GM12872 (cell line): ENCODE data around the gene SHFL.

Experiments
- TF ChIP-seq, protein P1 (sequence below): IDR thresholded peaks from 3 replicates; pipeline ENCODE4 v1.5.1; 2011; ENCODE audit warnings: low read depth, mild to moderate bottlenecking, low read length, moderate library complexity; ENCODE audit not compliant: insufficient read depth

The SHFL gene

DNA sequence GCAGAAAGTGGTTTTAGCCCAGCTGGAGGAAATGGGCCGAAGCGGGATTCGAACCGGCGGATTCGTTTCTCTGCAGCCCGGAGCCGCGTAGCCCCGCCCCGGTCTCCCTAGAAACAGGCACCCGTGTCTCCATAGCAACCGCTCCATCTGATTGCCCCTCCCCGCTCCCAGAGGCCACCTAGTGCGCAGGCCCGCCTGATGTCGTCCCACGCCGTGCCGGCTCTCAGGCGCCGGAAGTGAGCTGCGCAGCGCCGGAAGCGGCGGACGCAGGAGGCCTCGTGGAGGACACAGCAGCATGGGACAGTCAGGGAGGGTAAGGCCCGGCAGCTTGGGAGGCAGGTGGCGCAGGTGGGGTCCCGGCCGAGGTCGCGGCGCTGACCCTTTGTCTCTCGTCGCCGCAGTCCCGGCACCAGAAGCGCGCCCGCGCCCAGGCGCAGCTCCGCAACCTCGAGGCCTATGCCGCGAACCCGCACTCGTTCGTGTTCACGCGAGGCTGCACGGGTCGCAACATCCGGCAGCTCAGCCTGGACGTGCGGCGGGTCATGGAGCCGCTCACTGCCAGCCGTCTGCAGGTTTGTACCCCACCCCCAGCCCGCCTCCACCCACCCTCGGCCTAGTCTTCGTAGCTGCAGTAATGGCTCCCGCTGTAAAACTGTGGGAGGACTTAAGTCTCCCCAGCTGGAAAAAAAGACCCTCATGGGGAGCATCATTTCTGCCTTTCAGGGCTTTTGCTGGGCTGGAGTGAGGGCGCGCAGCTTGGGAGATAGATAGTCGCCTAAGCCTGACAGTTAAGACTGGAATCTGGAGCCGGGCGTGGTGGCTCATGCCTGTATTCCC, 20.2 kb downstream of the SHFL start, which contains the start of gene PPAN:
PPAN (plus strand) TSS at position 263 of the 837 bp plus-strand sequence; CDS start at position 296, 33 bp downstream.
- TF ChIP-seq, protein P1, sequence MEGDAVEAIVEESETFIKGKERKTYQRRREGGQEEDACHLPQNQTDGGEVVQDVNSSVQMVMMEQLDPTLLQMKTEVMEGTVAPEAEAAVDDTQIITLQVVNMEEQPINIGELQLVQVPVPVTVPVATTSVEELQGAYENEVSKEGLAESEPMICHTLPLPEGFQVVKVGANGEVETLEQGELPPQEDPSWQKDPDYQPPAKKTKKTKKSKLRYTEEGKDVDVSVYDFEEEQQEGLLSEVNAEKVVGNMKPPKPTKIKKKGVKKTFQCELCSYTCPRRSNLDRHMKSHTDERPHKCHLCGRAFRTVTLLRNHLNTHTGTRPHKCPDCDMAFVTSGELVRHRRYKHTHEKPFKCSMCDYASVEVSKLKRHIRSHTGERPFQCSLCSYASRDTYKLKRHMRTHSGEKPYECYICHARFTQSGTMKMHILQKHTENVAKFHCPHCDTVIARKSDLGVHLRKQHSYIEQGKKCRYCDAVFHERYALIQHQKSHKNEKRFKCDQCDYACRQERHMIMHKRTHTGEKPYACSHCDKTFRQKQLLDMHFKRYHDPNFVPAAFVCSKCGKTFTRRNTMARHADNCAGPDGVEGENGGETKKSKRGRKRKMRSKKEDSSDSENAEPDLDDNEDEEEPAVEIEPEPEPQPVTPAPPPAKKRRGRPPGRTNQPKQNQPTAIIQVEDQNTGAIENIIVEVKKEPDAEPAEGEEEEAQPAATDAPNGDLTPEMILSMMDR, result no peak

DNA sequence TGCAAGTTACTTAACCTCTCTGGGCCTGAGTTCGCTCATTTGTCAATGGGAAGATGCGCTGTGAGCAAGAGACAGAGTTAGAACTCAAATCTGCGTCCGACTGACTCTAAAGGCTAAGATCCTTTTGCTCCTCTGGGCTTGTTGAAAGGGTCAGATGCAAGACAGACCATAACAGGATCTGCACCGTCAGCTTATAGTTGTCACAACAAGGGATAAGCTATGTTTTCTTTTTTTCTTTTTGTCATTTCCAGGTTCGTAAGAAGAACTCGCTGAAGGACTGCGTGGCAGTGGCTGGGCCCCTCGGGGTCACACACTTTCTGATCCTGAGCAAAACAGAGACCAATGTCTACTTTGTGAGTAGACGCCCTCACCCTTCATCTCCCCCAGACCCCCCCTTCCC, 21.1 kb downstream of the SHFL start:
- TF ChIP-seq, protein P1, result no peak

DNA sequence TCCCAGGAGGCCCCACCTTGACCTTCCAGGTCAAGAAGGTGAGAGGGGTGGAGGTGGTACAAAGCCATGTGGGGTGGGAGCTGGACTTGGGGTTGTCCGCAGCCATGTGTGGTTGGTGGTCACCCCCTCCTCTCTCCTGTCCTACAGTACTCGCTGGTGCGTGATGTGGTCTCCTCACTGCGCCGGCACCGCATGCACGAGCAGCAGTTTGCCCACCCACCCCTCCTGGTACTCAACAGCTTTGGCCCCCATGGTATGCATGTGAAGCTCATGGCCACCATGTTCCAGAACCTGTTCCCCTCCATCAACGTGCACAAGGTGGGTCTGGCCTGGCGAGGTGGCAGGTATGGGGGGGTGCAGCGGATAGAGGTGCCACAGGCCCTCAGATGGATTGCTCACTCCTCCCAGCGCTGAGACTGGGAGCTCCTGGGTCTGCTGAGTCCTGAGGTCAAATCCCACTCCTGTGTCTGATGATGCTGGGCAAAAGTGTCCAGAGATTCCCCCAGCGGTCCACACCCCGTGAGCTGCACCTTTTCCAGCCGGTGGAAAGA, 21.8 kb downstream of the SHFL start:
- TF ChIP-seq, protein P1, result no peak

DNA sequence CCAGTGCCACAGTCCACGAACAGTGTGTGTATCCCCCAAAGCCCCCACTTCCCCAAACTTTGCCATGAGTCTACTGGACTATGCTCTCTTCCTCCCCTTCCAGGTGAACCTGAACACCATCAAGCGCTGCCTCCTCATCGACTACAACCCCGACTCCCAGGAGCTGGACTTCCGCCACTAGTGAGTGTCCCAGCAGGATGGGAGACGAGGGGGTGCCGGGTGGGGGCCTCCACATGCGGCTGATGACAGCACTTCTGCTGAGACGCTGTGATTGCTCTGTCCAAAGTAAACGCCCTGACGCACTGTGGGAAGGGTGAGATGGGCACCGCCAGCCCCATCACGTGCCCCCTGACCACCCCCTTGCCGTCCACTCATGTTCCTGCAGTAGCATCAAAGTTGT, 23.4 kb downstream of the SHFL start:
- TF ChIP-seq, protein P1, result no peak

DNA sequence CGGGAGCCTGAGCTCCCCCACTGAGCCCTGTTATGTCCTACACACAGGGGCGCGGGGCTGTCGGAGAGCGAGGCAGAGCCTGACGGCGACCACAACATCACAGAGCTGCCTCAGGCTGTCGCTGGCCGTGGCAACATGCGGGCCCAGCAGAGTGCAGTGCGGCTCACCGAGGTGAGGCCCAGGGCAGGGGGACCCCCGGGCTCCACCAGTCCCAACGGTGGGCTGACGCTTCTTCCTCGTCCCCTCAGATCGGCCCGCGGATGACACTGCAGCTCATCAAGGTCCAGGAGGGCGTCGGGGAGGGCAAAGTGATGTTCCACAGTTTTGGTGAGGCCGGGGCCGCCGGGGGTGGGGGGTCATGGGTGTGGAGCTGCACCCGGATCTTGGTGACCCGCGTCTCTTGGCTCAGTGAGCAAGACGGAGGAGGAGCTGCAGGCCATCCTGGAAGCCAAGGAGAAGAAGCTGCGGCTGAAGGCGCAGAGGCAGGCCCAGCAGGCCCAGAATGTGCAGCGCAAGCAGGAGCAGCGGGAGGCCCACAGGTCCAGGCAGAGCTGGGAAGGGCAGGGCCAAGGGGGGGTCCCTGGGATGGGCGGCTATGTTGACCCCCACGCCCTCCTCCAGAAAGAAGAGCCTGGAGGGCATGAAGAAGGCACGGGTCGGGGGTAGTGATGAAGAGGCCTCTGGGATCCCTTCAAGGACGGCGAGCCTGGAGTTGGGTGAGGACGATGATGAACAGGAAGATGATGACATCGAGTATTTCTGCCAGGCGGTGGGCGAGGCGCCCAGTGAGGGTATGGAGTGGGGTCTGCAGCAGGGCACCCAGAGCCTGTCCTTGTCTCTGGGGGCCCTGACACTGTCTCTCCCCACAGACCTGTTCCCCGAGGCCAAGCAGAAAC, 24.2 kb downstream of the SHFL start:
- TF ChIP-seq, protein P1, result no peak

DNA sequence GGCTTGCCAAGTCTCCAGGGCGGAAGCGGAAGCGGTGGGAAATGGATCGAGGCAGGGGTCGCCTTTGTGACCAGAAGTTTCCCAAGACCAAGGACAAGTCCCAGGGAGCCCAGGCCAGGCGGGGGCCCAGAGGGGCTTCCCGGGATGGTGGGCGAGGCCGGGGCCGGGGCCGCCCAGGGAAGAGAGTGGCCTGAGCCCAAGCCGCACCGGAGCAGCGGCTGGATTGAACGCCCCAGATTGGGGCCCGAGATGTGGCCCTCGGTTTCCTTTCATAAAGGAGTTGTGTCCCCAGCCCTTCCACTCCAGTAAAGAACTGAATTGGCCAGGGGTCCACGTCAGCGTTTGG, 24.8 kb downstream of the SHFL start:
- TF ChIP-seq, protein P1, result no peak

DNA sequence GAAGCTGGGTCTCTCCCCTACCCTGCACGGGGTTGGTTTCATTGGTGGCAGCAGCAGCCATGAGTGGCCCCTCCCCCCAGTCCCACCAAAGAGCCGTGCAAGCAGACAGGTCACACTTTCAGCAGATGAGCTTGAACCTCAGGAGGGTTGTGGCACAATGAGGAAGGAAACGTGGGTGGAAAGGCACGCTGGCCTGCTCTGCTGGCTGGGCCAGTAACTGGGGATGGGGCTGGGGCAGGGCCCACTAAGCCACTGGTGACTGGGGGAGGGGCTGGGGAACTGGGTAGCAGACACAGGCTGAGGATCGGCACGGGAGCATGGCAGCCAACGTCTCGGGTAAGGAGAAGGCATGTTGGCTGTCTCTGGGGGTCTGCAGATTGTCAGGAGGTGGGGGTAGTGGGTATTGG, 25.3 kb downstream of the SHFL start, which contains the start of gene P2RY11:
P2RY11 (plus strand) TSS at position 289 of the 407 bp plus-strand sequence; CDS start at position 318, 29 bp downstream.
- TF ChIP-seq, protein P1, result no peak
